ENCODE measurements around the gene ERC1. TPM values are rescaled to one million over a fixed set of nuclear protein-coding genes. Genes with fewer than 3 reads are reported as not detected.

The ERC1 gene
- total RNA-seq, 1 donor from 2014 or later = 42.6 TPM

- no peak for DNase-seq (ENCODE audit: low spot score)
- Mint-ChIP-seq H3K27ac (no peak overlapping the region), H3K4me1 (ENCODE audit: low read depth) (peaks cover 4% of the 10 kb centered on the region), H3K9me3 (no peaks in the 10 kb centered on the region), H3K4me3 (ENCODE audit: low read depth) (no peak overlapping the region), H3K27me3 (ENCODE audit: low read depth) (no peaks in the 10 kb centered on the region), H3K36me3 (ENCODE audit: low read depth) (peaks cover 15% of the 10 kb centered on the region)
- intact Hi-C loops (cut with micrococcal nuclease) = no loop called here
Observed at GRCh38 chr12:1288333-1288732, 297.3 kb downstream of the ERC1 start.

- H3K36me3 Mint-ChIP-seq (ENCODE audit: low read depth) = peaks cover 15% of the 10 kb centered on the region
- no peak overlapping the region for H3K4me3 Mint-ChIP-seq (ENCODE audit: low read depth)
- H3K9me3 Mint-ChIP-seq = no peaks in the 10 kb centered on the region
- no peaks in the 10 kb centered on the region for H3K27me3 Mint-ChIP-seq (ENCODE audit: low read depth)
- no peak for DNase-seq (ENCODE audit: low spot score)
- intact Hi-C loops (cut with micrococcal nuclease) = no loop called here
- H3K4me1 Mint-ChIP-seq (ENCODE audit: low read depth) = peaks cover 3% of the 10 kb centered on the region
- H3K27ac Mint-ChIP-seq = no peak overlapping the region
Observed at GRCh38 chr12:1289371-1290155, 298.5 kb downstream of the ERC1 start.

GRCh38 chr12:1290716-1291115 is 299.7 kb downstream of the ERC1 start:
- Mint-ChIP-seq H3K4me3 (ENCODE audit: low read depth) (no peak overlapping the region), H3K9me3 (no peaks in the 10 kb centered on the region), H3K27ac (no peak overlapping the region), H3K27me3 (ENCODE audit: low read depth) (no peaks in the 10 kb centered on the region), H3K4me1 (ENCODE audit: low read depth) (no peaks in the 10 kb centered on the region), H3K36me3 (ENCODE audit: low read depth) (peaks cover 17% of the 10 kb centered on the region)
- no peak for DNase-seq (ENCODE audit: low spot score)
- intact Hi-C loops (cut with micrococcal nuclease) = no loop called here

DNA sequence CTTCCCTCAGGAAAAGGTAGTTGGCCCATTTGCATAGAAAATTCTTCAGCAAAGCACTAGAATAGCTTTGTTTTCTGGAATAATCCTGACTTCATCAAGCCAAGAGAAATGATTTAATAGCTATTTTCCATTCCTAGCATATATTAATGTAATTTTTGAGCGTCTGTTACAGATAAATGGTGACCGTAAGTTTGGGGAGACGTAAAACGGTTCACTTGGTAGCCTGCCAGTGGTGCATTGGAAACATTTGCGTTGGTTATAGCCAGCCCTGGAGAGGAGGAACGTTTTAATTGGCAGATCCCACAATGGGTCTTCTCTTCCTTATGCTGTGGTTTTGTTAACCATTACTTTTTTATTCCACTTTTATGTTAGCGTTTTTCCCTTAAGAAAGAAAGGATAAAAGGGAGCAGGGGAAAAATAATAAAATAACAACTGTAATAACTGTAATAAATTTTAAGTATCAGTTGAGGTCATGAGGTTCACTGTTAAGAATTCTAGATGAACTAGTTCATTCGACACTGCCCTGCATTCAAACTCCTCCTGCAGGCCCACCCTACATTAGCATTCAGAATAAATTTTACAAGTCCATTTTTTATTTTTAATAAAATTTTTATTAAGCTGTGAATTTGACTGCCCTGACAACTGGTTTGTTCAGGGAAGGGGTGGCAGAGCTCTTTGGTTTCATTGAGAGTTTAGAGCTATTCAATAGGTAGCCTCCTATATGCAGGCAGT is 300.7 kb downstream of the ERC1 start:
- intact Hi-C loops (cut with micrococcal nuclease) = no loop called here
- Mint-ChIP-seq H3K27ac (no peak overlapping the region), H3K4me1 (ENCODE audit: low read depth) (no peaks in the 10 kb centered on the region)

DNA sequence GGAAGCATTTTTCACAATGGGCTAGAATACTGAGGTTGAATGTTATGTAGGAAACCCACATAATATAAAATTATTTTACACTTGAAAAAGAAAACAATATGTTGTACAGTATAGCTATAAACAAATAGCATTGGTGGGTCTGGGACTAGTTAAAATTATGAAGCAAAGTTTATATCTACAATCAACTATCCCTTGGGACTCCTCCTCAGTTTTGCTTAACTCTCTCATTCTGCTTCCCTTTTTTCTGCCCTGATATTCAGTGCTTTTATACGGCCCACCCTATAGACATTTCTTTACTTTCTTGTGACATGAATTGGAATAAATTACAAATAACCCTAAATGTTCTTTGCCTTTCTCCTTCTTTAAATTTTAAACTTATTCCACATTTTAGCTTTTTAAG is 302.9 kb downstream of the ERC1 start:
- H3K4me1 Mint-ChIP-seq (ENCODE audit: low read depth) = no peaks in the 10 kb centered on the region
- H3K27me3 Mint-ChIP-seq (ENCODE audit: low read depth) = no peaks in the 10 kb centered on the region
- peaks cover 7% of the 10 kb centered on the region for H3K9me3 Mint-ChIP-seq
- no peak overlapping the region for H3K27ac Mint-ChIP-seq
- DNase-seq (ENCODE audit: low spot score) = no peak
- H3K4me3 Mint-ChIP-seq (ENCODE audit: low read depth) = no peak overlapping the region
- intact Hi-C loops (cut with micrococcal nuclease) = no loop called here
- H3K36me3 Mint-ChIP-seq (ENCODE audit: low read depth) = peaks cover 32% of the 10 kb centered on the region

More for the DNA sequence above, 300.7 kb downstream of the ERC1 start:
- H3K36me3 Mint-ChIP-seq (ENCODE audit: low read depth) = peaks cover 21% of the 10 kb centered on the region
- H3K4me3 Mint-ChIP-seq (ENCODE audit: low read depth) = no peak overlapping the region
- H3K27me3 Mint-ChIP-seq (ENCODE audit: low read depth) = no peaks in the 10 kb centered on the region
- DNase-seq (ENCODE audit: low spot score) = no peak
- H3K9me3 Mint-ChIP-seq = no peaks in the 10 kb centered on the region

GRCh38 chr12:1297206-1297605 is 306.2 kb downstream of the ERC1 start:
- Mint-ChIP-seq H3K4me3 (ENCODE audit: low read depth) (no peak overlapping the region), H3K9me3 (peaks cover 23% of the 10 kb centered on the region), H3K4me1 (ENCODE audit: low read depth) (no peaks in the 10 kb centered on the region), H3K27ac (no peak overlapping the region), H3K36me3 (ENCODE audit: low read depth) (peaks cover 35% of the 10 kb centered on the region), H3K27me3 (ENCODE audit: low read depth) (no peaks in the 10 kb centered on the region)
- DNase-seq (ENCODE audit: low spot score) = no peak
- intact Hi-C loops (cut with micrococcal nuclease) = no loop called here

DNA sequence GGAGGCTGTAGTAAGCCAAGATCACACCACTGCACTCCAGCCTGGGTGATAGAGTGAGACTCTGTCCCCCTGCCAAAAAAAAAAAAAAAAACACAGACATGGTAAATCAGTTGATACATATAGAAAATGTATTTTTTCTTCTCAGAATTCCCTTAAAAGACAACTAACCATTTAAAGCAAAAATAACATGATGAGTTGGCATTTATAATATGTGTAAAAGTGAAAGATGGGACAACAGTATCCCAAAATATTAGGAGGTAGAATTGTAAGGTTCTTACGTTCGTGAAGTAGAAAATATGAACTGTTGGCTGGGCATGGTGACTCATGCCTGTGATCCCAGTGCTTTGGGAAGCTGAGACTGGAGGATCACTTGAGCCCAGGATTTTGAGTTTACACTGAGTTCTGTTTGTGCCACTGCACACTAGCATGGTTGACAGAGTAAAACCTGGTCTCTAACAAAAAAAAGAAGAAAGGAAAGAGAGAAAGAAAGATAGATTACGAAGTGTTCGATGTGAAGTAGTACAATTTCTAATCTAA is 306.7 kb downstream of the ERC1 start:
- DNase-seq (ENCODE audit: low spot score) = no peak
- Mint-ChIP-seq H3K36me3 (ENCODE audit: low read depth) (peaks cover 35% of the 10 kb centered on the region), H3K4me1 (ENCODE audit: low read depth) (no peaks in the 10 kb centered on the region), H3K27me3 (ENCODE audit: low read depth) (no peaks in the 10 kb centered on the region), H3K9me3 (peaks cover 23% of the 10 kb centered on the region), H3K4me3 (ENCODE audit: low read depth) (no peak overlapping the region), H3K27ac (no peak overlapping the region)
- intact Hi-C loops (cut with micrococcal nuclease) = no loop called here

- intact Hi-C loops (cut with micrococcal nuclease) = no loop called here
- DNase-seq (ENCODE audit: low spot score) = no peak
- no peak overlapping the region for H3K4me3 Mint-ChIP-seq (ENCODE audit: low read depth)
- no peak overlapping the region for H3K27ac Mint-ChIP-seq
- H3K27me3 Mint-ChIP-seq (ENCODE audit: low read depth) = no peaks in the 10 kb centered on the region
- peaks cover 35% of the 10 kb centered on the region for H3K36me3 Mint-ChIP-seq (ENCODE audit: low read depth)
- no peaks in the 10 kb centered on the region for H3K4me1 Mint-ChIP-seq (ENCODE audit: low read depth)
- peaks cover 23% of the 10 kb centered on the region for H3K9me3 Mint-ChIP-seq
Observed at GRCh38 chr12:1300460-1300859, 309.4 kb downstream of the ERC1 start.

DNA sequence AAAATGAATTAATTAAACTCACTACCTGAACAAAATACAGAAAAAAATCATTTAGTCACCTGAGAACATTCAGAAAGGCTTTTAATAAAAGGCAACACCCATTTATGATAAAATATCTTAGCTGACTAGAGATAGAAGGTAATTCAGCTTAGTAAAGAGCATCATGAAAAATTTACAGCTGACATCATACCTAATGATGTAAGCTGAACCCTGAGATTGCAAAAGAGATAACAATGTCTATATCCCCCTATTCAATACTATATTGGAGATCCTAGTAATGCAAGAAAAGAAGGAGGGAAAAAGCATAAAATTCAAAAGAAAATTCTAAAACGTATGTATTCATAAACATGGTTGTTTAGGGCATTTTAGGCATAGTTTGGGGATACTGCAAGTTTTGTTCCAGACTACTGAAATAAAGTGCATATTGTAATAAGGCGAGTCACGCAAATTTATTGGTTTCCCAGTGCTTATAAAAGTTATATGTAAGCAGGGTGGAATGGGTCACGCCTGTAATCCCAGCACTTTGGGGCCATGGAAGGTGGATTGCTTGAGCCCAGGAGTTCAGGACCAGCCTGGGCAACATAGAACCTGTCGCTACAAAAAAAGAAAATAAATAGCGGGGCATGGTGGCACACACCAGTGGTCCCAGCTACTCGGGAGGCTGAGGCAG is 311.3 kb downstream of the ERC1 start:
- H3K27me3 Mint-ChIP-seq (ENCODE audit: low read depth) = no peaks in the 10 kb centered on the region
- intact Hi-C loops (cut with micrococcal nuclease) = no loop called here
- H3K9me3 Mint-ChIP-seq = peaks cover 23% of the 10 kb centered on the region
- DNase-seq (ENCODE audit: low spot score) = no peak
- H3K4me1 Mint-ChIP-seq (ENCODE audit: low read depth) = peaks cover 6% of the 10 kb centered on the region
- peaks cover 28% of the 10 kb centered on the region for H3K36me3 Mint-ChIP-seq (ENCODE audit: low read depth)
- H3K4me3 Mint-ChIP-seq (ENCODE audit: low read depth) = no peak overlapping the region
- no peak overlapping the region for H3K27ac Mint-ChIP-seq

- Mint-ChIP-seq H3K27ac (no peak overlapping the region), H3K27me3 (ENCODE audit: low read depth) (no peaks in the 10 kb centered on the region), H3K9me3 (peaks cover 8% of the 10 kb centered on the region), H3K4me1 (ENCODE audit: low read depth) (peaks cover 6% of the 10 kb centered on the region), H3K36me3 (ENCODE audit: low read depth) (peaks cover 10% of the 10 kb centered on the region), H3K4me3 (ENCODE audit: low read depth) (no peak overlapping the region)
- intact Hi-C loops (cut with micrococcal nuclease) = no loop called here
- DNase-seq (ENCODE audit: low spot score) = no peak
Observed at GRCh38 chr12:1305063-1305434, 314.0 kb downstream of the ERC1 start.

GRCh38 chr12:1305791-1306500 is 314.9 kb downstream of the ERC1 start:
- no peak for DNase-seq (ENCODE audit: low spot score)
- Mint-ChIP-seq H3K4me3 (ENCODE audit: low read depth) (no peak overlapping the region), H3K27ac (no peak overlapping the region), H3K4me1 (ENCODE audit: low read depth) (peaks cover 6% of the 10 kb centered on the region), H3K27me3 (ENCODE audit: low read depth) (no peaks in the 10 kb centered on the region), H3K36me3 (ENCODE audit: low read depth) (peaks cover under 1% of the 10 kb centered on the region), H3K9me3 (no peaks in the 10 kb centered on the region)
- intact Hi-C loops (cut with micrococcal nuclease) = no loop called here

GRCh38 chr12:1306817-1307216 is 315.8 kb downstream of the ERC1 start:
- H3K27ac Mint-ChIP-seq = no peak overlapping the region
- H3K36me3 Mint-ChIP-seq (ENCODE audit: low read depth) = no peaks in the 10 kb centered on the region
- no peaks in the 10 kb centered on the region for H3K27me3 Mint-ChIP-seq (ENCODE audit: low read depth)
- DNase-seq (ENCODE audit: low spot score) = no peak
- intact Hi-C loops (cut with micrococcal nuclease) = no loop called here
- no peak overlapping the region for H3K4me3 Mint-ChIP-seq (ENCODE audit: low read depth)
- H3K4me1 Mint-ChIP-seq (ENCODE audit: low read depth) = peaks cover 6% of the 10 kb centered on the region
- no peaks in the 10 kb centered on the region for H3K9me3 Mint-ChIP-seq
